ENCODE data around the gene PRKCE. TPM values are rescaled to one million over a fixed set of nuclear protein-coding genes. Genes with fewer than 3 reads are reported as not detected.

Gene PRKCE
- total RNA-seq, 1 experiment from 2014 or later: 17.7 TPM

- CTCF ChIA-PET: no interaction called here
- intact Hi-C loops (cut with micrococcal nuclease; ENCODE audit: unreplicated experiment): loop anchor here (10.0 kb wide), 1 partner anchor 178 kb away; no protein-coding TSS in a partner anchor
- Mint-ChIP-seq H3K36me3 (ENCODE audit: insufficient read depth, unreplicated experiment) (no peaks in the 10 kb centered on the region), H3K27ac (ENCODE audit: unreplicated experiment) (no peak overlapping the region), H3K4me3 (ENCODE audit: low read depth, unreplicated experiment) (no peak overlapping the region), H3K9me3 (ENCODE audit: low read depth, unreplicated experiment) (no peaks in the 10 kb centered on the region), H3K4me1 (ENCODE audit: low read depth, unreplicated experiment) (no peaks in the 10 kb centered on the region), H3K27me3 (ENCODE audit: unreplicated experiment) (no peaks in the 10 kb centered on the region)
- TF ChIP-seq CTCF (IDR thresholded peaks at IDR 0.05; ENCODE audit: unreplicated experiment): no peak
- no TSS peak for BruUV-seq (replicated peaks)
- DNase-seq: no peak
Measured at GRCh38 chr2:46187112-46187618, 535.7 kb downstream of the PRKCE start.

GRCh38 chr2:46188041-46188716 lies 536.7 kb downstream of the PRKCE start:
- H3K27me3 Mint-ChIP-seq (ENCODE audit: unreplicated experiment): no peaks in the 10 kb centered on the region
- H3K9me3 Mint-ChIP-seq (ENCODE audit: low read depth, unreplicated experiment): no peaks in the 10 kb centered on the region
- intact Hi-C loops (cut with micrococcal nuclease; ENCODE audit: unreplicated experiment): loop anchor here (10.0 kb wide), 1 partner anchor 177 kb away; no protein-coding TSS in a partner anchor
- BruUV-seq (replicated peaks): no TSS peak
- H3K4me1 Mint-ChIP-seq (ENCODE audit: low read depth, unreplicated experiment): no peaks in the 10 kb centered on the region
- no peak overlapping the region for H3K27ac Mint-ChIP-seq (ENCODE audit: unreplicated experiment)
- no peak overlapping the region for H3K4me3 Mint-ChIP-seq (ENCODE audit: low read depth, unreplicated experiment)
- no peak for TF ChIP-seq CTCF (IDR thresholded peaks at IDR 0.05; ENCODE audit: unreplicated experiment)
- no peaks in the 10 kb centered on the region for H3K36me3 Mint-ChIP-seq (ENCODE audit: insufficient read depth, unreplicated experiment)
- no peak for DNase-seq
- CTCF ChIA-PET: no interaction called here

- intact Hi-C loops (cut with micrococcal nuclease; ENCODE audit: unreplicated experiment): no loop called here
- Mint-ChIP-seq H3K27me3 (ENCODE audit: unreplicated experiment) (no peaks in the 10 kb centered on the region), H3K4me3 (ENCODE audit: low read depth, unreplicated experiment) (no peak overlapping the region), H3K27ac (ENCODE audit: unreplicated experiment) (no peak overlapping the region), H3K4me1 (ENCODE audit: low read depth, unreplicated experiment) (no peaks in the 10 kb centered on the region), H3K9me3 (ENCODE audit: low read depth, unreplicated experiment) (no peaks in the 10 kb centered on the region), H3K36me3 (ENCODE audit: insufficient read depth, unreplicated experiment) (no peaks in the 10 kb centered on the region)
- CTCF ChIA-PET: no interaction called here
- BruUV-seq (replicated peaks): no TSS peak
- no peak for TF ChIP-seq CTCF (IDR thresholded peaks at IDR 0.05; ENCODE audit: unreplicated experiment)
- no peak for DNase-seq
Measured at GRCh38 chr2:46193356-46193755, 541.9 kb downstream of the PRKCE start.

GRCh38 chr2:46193855-46194254 lies 542.4 kb downstream of the PRKCE start:
- Mint-ChIP-seq H3K4me1 (ENCODE audit: low read depth, unreplicated experiment) (no peaks in the 10 kb centered on the region), H3K27ac (ENCODE audit: unreplicated experiment) (no peak overlapping the region), H3K36me3 (ENCODE audit: insufficient read depth, unreplicated experiment) (no peaks in the 10 kb centered on the region), H3K9me3 (ENCODE audit: low read depth, unreplicated experiment) (no peaks in the 10 kb centered on the region), H3K4me3 (ENCODE audit: low read depth, unreplicated experiment) (no peak overlapping the region), H3K27me3 (ENCODE audit: unreplicated experiment) (no peaks in the 10 kb centered on the region)
- intact Hi-C loops (cut with micrococcal nuclease; ENCODE audit: unreplicated experiment): no loop called here
- BruUV-seq (replicated peaks): no TSS peak
- TF ChIP-seq CTCF (IDR thresholded peaks at IDR 0.05; ENCODE audit: unreplicated experiment): no peak
- DNase-seq: no peak
- CTCF ChIA-PET: no interaction called here

Measured in Calu3 (cell line).